Measurements from ENCODE around the gene DIP2C.
"Not testable (repeated sequence)": the region's sequence is repeated elsewhere in the genome, so short reads cannot be mapped to it uniquely, and the experiment has no call there.

DIP2C gene

GRCh38 chr10:267705-268104, 421.8 kb downstream of the DIP2C start:
- Histone ChIP-seq H3K36me3 (ENCODE audit: control insufficient read depth in 1 of 2, insufficient read depth in 2 of 2, low read length in 2 of 2) (no peaks in the 10 kb centered on the region), H4K91ac (ENCODE audit: low read depth, low read length) (no peak overlapping the region), H2AFZ (ENCODE audit: insufficient read depth, low read length, poor library complexity) (no peak overlapping the region), H3K79me2 (ENCODE audit: control insufficient read depth, insufficient read depth, low read length, poor library complexity) (no peaks in the 10 kb centered on the region), H3K18ac (ENCODE audit: low read length) (no peak overlapping the region), H3K27me3 (ENCODE audit: insufficient read depth, low read length) (no peaks in the 10 kb centered on the region), H3K27ac (ENCODE audit: low read depth, low read length) (no peak overlapping the region), H3K9me3 (ENCODE audit: insufficient read depth, low read depth, low read length) (peaks cover 2% of the 10 kb centered on the region), H3K4me2 (ENCODE audit: low read length) (no peak overlapping the region), H2BK5ac (ENCODE audit: low read depth, low read length, poor library complexity) (no peak overlapping the region), H3K4me3 (ENCODE audit: low read depth, low read length) (no peak overlapping the region), H3K4ac (ENCODE audit: low read depth, low read length) (no peak overlapping the region), H3K14ac (ENCODE audit: low read length) (no peak overlapping the region), H3K23ac (ENCODE audit: low read length) (no peak overlapping the region), H4K8ac (ENCODE audit: low read depth, low read length) (no peak overlapping the region), H2AK5ac (ENCODE audit: low read length) (no peak overlapping the region), H3K79me1 (ENCODE audit: low read length) (no peaks in the 10 kb centered on the region), H3K9ac (ENCODE audit: low read length) (no peak overlapping the region), H3K4me1 (ENCODE audit: control insufficient read depth in 1 of 2, insufficient read depth in 2 of 2, low read length in 2 of 2) (peaks cover 7 to 9% of the 10 kb centered on the region in 2 experiments), H2BK12ac (ENCODE audit: low read length) (no peak overlapping the region), H2BK120ac (ENCODE audit: insufficient read depth, low read length, poor library complexity) (no peak overlapping the region), H4K12ac (ENCODE audit: low read depth, low read length) (no peak overlapping the region)
- DNase-seq: no peak
- no CpG with 5 or more reads among the region's 11 CpGs for WGBS (ENCODE audit: extremely low coverage, insufficient coverage, insufficient read length)

- Histone ChIP-seq H2AK5ac (ENCODE audit: low read length) (no peak overlapping the region), H4K91ac (ENCODE audit: low read depth, low read length) (no peak overlapping the region), H3K79me2 (ENCODE audit: control insufficient read depth, insufficient read depth, low read length, poor library complexity) (no peaks in the 10 kb centered on the region), H2BK12ac (ENCODE audit: low read length) (no peak overlapping the region), H4K12ac (ENCODE audit: low read depth, low read length) (no peak overlapping the region), H3K79me1 (ENCODE audit: low read length) (no peaks in the 10 kb centered on the region), H3K9me3 (ENCODE audit: insufficient read depth, low read depth, low read length) (peaks cover 2% of the 10 kb centered on the region), H3K27ac (ENCODE audit: low read depth, low read length) (no peak overlapping the region), H3K18ac (ENCODE audit: low read length) (no peak overlapping the region), H4K8ac (ENCODE audit: low read depth, low read length) (no peak overlapping the region), H3K14ac (ENCODE audit: low read length) (no peak overlapping the region), H3K9ac (ENCODE audit: low read length) (no peak overlapping the region), H2BK5ac (ENCODE audit: low read depth, low read length, poor library complexity) (no peak overlapping the region), H2BK120ac (ENCODE audit: insufficient read depth, low read length, poor library complexity) (no peak overlapping the region), H3K36me3 (ENCODE audit: control insufficient read depth in 1 of 2, insufficient read depth in 2 of 2, low read length in 2 of 2) (no peaks in the 10 kb centered on the region), H3K4me3 (ENCODE audit: low read depth, low read length) (no peak overlapping the region), H2AFZ (ENCODE audit: insufficient read depth, low read length, poor library complexity) (no peak overlapping the region), H3K4ac (ENCODE audit: low read depth, low read length) (no peak overlapping the region), H3K4me1 (ENCODE audit: control insufficient read depth in 1 of 2, insufficient read depth in 2 of 2, low read length in 2 of 2) (peaks cover 7 to 9% of the 10 kb centered on the region in 2 experiments), H3K4me2 (ENCODE audit: low read length) (no peak overlapping the region), H3K23ac (ENCODE audit: low read length) (no peak overlapping the region), H3K27me3 (ENCODE audit: insufficient read depth, low read length) (no peaks in the 10 kb centered on the region)
- peak; percentile 50 to 79 for DNase-seq
- no CpG with 5 or more reads among the region's 8 CpGs for WGBS (ENCODE audit: extremely low coverage, insufficient coverage, insufficient read length)
Measured at GRCh38 chr10:266974-267425, 422.5 kb downstream of the DIP2C start.

- not testable (repeated sequence) for H4K91ac ChIP-seq (ENCODE audit: low read depth, low read length); H4K12ac ChIP-seq (ENCODE audit: low read depth, low read length); H4K8ac ChIP-seq (ENCODE audit: low read depth, low read length); H2BK12ac ChIP-seq (ENCODE audit: low read length); H3K4me2 ChIP-seq (ENCODE audit: low read length); DNase-seq; H3K14ac ChIP-seq (ENCODE audit: low read length); H2AFZ ChIP-seq (ENCODE audit: insufficient read depth, low read length, poor library complexity); H3K23ac ChIP-seq (ENCODE audit: low read length); H3K4ac ChIP-seq (ENCODE audit: low read depth, low read length); H3K4me1 ChIP-seq (ENCODE audit: control insufficient read depth in 1 of 2, insufficient read depth in 2 of 2, low read length in 2 of 2); H3K79me2 ChIP-seq (ENCODE audit: control insufficient read depth, insufficient read depth, low read length, poor library complexity); H3K79me1 ChIP-seq (ENCODE audit: low read length); H3K9me3 ChIP-seq (ENCODE audit: insufficient read depth, low read depth, low read length); H2BK5ac ChIP-seq (ENCODE audit: low read depth, low read length, poor library complexity); H3K36me3 ChIP-seq (ENCODE audit: control insufficient read depth in 1 of 2, insufficient read depth in 2 of 2, low read length in 2 of 2); H3K9ac ChIP-seq (ENCODE audit: low read length); H3K27me3 ChIP-seq (ENCODE audit: insufficient read depth, low read length); H3K27ac ChIP-seq (ENCODE audit: low read depth, low read length); H3K18ac ChIP-seq (ENCODE audit: low read length); H2BK120ac ChIP-seq (ENCODE audit: insufficient read depth, low read length, poor library complexity); H2AK5ac ChIP-seq (ENCODE audit: low read length); H3K4me3 ChIP-seq (ENCODE audit: low read depth, low read length)
- no CpG with 5 or more reads among the region's 5 CpGs for WGBS (ENCODE audit: extremely low coverage, insufficient coverage, insufficient read length)
Measured at GRCh38 chr10:265816-266588, 423.5 kb downstream of the DIP2C start.

- not testable (repeated sequence) for H2AK5ac ChIP-seq (ENCODE audit: low read length); H3K14ac ChIP-seq (ENCODE audit: low read length); H3K36me3 ChIP-seq (ENCODE audit: control insufficient read depth in 1 of 2, insufficient read depth in 2 of 2, low read length in 2 of 2); H2AFZ ChIP-seq (ENCODE audit: insufficient read depth, low read length, poor library complexity); H3K18ac ChIP-seq (ENCODE audit: low read length); H3K4me1 ChIP-seq (ENCODE audit: control insufficient read depth in 1 of 2, insufficient read depth in 2 of 2, low read length in 2 of 2); H3K79me1 ChIP-seq (ENCODE audit: low read length); H4K91ac ChIP-seq (ENCODE audit: low read depth, low read length); H3K27ac ChIP-seq (ENCODE audit: low read depth, low read length); H4K12ac ChIP-seq (ENCODE audit: low read depth, low read length); H4K8ac ChIP-seq (ENCODE audit: low read depth, low read length); H3K9ac ChIP-seq (ENCODE audit: low read length); H2BK5ac ChIP-seq (ENCODE audit: low read depth, low read length, poor library complexity); H2BK120ac ChIP-seq (ENCODE audit: insufficient read depth, low read length, poor library complexity); H3K4me3 ChIP-seq (ENCODE audit: low read depth, low read length); H3K4ac ChIP-seq (ENCODE audit: low read depth, low read length); H3K4me2 ChIP-seq (ENCODE audit: low read length); H3K79me2 ChIP-seq (ENCODE audit: control insufficient read depth, insufficient read depth, low read length, poor library complexity); H3K9me3 ChIP-seq (ENCODE audit: insufficient read depth, low read depth, low read length); H3K23ac ChIP-seq (ENCODE audit: low read length); H3K27me3 ChIP-seq (ENCODE audit: insufficient read depth, low read length); H2BK12ac ChIP-seq (ENCODE audit: low read length)
- no CpG with 5 or more reads among the region's 6 CpGs for WGBS (ENCODE audit: extremely low coverage, insufficient coverage, insufficient read length)
- peak; percentile 38 to 53 for DNase-seq
Measured at GRCh38 chr10:265074-265440, 424.4 kb downstream of the DIP2C start.

Data from trophoblast cell (in vitro differentiated cells and primary cell).